ELF-1 (cell line): Measurements from ENCODE around the gene KCNG2.

Source experiments
- DNase-seq: peaks from one replicate; pipeline ENCODE4 v3.0.0-alpha.2; 2016; ENCODE audit warnings: low read depth, low spot score

KCNG2 gene

DNA sequence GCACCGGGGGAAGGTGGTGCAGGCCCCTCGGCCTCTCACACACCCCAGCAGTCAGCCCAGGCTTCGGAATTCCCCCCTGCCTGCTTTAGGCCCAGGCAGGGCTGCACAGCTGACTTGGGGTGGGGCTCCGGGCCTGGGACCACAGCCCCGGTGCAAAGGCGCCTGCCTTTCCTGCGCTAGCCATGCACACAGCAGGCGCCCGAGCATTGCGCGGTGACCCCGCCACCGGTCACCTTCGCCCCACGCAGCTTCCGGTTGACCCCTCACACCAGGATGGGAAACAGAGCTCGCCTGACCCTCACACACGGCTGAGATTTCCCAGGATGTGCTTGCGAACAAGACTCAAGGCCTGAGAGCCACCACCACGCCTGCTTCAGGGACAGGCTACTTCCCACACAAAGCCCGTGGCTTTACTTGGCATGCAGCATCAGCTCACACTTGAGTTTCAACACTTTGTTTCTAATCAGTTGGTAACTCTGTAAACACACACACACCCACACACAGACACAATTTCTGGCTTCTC lies 107.7 kb downstream of the KCNG2 start:
- no peak for DNase-seq

DNA sequence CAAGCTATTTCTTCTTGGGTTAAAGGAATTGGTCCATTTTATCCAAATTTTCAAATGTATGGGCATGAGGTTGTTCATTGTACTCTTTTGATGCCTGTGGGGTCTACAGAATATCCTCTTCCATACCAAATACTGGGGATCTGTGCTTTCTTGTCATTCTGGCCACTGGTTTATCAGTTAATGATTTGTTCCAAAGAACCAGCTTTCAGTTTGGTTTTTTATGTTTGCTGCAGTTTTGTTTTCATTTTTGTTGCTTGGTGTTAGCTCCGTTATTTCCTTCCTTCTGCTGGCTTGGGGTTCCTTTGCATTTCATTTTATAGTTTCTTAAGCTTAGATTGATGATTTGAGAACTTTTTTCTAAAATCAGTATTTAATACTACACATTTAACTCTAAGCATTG lies 108.3 kb downstream of the KCNG2 start:
- DNase-seq, result no peak

DNA sequence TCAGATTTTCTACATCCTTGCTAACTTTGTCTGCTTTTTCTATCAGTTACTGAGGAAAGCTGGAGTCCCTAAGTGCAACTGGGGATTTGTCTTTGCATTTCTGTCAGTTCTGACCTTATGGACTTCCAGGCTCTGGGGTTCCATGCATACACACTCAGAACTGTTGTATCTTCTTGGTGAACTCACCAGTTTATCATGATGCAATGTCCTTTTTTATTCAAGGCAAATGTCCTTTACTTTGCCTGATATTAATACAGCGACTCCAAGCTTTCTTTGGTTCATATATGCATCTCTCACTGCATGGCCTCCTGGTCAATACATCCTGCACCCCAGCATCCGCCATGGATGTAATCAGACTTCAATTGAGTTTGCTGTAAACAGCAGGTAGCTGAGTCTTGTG lies 109.0 kb downstream of the KCNG2 start:
- DNase-seq, result no peak

DNA sequence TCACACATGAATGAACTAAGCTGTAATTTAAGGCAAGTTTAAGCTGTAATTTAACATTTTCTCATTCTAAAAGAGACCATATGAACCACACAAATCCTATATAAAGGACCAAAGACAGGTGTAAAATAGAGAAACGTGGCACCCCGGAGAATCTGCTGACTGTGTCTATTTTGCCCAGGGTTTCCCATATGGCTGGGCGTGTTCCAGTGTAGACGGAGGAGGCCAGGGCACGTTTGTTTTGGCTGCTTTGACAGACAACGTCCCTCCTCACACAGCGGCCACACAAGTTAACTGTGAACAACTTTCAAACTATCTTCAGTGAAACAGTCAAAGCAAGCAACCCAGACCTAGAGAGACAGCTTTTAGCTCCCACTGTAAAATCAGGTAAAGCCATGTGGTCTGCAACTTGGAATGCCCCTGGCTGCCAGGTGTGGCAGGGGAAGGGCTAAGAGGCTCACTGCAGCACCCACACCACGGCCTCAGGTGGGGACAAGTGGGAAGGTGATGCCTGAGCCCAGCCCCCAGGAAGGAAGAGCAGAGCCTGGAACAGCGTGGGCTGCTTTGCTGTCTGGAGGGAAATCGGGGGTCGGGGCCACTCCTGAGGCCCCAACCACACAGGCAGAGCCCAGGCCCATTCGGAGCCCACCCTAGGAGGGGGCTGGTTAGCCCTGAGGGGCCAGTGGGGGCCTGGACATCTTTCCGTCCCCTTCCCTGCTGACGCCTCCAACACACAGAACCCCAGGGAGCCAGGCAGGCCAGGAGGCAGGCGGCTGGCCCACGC lies 113.0 kb downstream of the KCNG2 start:
- no peak for DNase-seq

DNA sequence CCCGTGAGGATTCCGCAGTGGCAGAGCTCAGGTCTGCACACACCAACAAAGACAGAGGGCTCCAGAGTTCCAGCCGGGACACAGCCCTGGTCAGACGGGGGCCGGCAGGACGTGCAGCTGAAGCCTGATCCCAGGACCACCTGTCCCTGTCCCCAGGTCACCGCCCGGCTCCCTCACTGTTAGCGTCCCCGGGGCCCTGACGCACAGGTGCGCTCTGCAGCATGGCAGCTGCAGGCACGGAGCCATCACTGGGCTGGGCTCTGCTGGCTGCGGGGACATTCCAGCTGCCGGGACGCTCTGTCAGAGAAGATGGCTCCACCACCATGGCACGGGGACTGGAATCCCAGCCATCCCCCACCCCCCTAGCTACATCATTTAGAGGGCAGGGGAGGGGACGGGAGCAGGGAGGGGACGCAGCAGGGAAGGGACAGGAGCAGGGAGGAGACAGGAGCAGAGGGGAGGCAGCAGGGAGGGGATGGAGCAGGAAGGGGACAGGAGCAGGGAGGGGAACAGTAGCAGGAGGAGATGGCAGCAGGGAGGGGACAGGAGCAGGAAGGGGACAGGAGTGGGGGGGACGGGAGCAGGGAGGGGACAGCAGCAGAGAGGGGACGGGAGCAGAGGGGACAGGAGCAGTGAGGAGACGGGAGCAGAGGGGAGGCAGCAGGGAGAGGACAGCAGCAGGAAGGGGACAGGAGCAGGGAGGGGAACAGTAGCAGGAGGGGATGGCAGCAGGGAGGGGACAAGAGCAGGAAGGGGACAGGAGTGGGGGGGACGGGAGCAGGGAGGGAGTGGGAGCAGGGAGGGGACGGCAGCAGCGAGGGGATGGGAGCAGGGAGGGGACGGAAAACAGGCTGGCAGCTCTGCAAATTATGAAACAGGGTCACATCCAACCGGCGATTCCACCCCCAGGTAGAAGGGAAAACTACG lies 113.9 kb downstream of the KCNG2 start:
- peak; percentile 53 for DNase-seq

DNA sequence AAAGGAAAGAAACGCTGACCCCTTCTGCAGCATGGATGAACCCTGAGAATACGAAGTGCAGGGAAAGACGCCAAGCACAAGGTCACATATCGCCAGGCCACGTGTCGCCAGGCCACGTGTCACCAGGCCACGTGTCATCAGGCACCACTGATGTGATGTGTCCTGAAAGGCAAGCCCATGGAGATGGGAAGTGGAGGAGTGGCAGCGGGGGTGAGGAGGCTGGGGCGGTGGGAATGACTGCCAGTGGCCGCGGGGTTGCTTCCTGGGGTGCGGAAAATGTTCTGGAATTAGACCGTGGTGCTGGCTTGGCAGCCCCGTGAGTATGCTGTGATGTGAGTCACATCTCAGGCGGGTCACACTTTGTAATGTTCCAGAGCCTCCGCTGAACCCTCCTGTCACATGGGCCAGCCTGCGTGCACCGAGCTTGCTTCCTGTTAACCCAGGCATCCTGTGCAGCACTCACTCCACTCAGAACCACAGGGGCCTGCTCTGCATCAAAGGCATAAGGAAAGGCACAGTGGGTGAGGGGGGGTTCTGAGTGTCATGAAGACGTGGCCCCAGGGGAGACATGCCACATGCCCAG lies 114.8 kb downstream of the KCNG2 start:
- DNase-seq, result no peak

DNA sequence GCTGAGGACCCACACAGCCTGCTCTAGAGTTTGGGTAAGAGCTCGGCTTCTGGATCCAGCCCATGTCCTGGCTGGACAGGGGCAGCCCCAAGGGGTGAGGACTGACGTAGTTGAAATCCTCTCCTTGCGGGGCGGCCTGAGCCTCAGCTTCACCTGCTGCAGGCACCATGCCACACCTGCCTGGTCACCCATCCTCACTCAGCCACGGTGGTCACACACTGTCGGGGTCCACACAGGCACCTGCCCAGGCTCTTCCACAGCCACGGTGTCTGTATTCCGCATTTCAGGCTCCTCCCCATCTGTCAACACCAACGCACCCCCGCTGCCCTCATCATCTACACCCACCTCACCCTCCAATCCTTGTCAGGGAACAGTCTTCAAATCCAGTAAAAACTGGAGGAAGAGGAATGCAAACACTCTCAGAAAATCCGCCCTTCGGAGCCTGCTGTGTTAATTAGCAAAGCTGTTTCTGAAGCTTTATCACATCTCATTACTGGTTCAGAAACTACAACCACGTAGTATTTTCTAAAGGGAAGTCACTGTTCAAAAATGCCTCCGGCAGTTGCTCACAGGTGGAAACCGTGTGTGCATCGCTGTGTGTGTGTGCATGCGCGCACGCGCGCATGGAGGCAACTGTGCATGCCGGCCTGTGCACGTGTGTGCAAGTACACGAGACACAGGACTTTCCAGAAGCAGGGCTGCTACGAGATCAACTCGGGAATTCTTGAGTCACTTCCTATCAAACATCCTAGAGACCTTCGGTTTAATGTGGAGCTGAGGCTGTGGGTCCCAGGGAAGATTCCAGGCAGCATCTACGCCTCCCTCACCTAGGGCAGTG lies 115.5 kb downstream of the KCNG2 start:
- no peak for DNase-seq

DNA sequence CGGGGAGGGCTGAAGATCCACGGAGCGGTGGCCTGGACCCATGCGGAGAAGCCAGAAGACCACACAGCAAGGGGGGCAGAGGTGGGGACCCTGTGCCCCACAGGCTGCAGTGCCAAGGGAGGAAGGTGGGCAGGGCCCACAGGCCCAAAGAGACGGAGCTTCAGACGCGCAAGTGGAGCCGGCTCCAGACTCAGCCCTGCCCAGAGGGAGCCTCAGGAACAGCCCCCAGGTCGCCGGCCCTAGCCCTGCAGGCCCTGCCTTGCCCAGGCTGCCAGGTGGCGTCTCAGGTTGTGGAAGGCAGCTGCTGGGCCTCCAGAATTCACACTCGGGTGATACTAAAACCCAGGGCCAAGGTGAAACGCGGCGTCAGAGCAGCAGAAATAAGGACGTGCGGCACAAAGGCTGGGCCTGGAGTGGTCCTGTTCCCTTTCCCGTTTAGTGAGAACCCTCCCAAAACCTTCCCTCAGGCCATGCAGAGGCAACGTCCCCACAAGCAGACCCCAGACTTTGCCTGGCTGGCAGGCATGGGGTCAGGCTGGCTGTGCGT lies 116.9 kb downstream of the KCNG2 start:
- no peak for DNase-seq

DNA sequence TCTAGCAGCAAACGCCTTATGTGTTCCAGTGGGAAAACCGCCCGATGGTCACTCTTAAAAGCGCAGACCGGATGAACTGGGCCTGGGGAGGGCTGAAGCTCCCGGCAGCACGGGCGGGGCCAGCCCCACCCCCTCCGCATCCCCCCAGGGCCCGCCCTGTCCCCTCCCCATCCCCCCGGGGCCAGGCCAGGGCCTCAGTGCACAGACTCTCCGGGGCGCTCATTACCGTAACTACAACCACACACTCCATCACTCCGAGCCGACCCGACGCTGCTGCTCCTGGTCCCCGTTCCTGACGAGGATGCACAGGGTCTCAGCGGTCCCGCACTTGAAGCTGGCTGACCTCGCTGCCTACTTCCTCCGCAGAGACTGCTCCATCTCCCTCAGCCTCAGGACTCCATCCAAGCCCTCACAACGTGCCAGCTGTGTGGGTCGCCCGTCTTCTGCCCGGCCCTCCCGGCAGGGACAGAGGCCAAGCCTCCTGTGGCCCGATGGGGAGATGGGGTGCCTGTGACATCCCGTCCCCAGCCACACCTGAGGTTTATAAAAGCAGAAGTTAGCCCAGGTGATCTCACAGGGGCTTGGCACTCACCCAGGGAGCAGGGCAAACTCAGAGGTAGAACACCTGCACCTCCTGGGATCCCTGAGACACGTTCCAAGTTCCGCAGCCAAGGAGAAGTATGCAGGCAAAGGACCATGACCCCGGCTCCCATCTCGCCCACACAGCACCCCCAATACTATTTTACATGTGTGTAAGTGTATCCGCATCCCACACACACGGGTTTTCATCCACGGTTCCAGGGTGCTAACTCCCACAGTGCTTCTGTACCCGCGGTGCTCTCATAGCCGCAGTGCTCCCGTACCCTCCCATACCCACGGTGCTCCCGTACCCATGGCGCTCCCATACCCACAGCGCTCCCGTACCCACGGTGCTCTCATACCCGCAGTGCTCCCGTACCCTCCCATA lies 117.7 kb downstream of the KCNG2 start:
- DNase-seq, result no peak

DNA sequence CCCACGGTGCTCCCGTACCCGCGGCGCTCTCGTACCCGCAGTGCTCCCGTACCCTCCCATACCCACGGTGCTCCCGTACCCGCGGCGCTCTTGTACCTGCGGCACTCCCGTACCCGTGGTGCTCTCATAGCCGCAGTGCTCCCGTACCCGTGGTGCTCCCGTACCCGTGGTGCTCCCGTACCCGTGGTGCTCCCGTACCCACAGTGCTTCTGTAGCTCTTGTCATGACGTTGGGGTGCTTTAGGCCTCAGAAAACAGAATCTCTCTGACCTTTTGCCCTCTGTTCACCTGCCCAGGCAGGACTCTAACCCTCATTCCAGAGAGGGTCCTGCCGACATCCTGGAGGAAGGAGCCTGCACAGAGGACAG lies 118.4 kb downstream of the KCNG2 start:
- no peak for DNase-seq

DNA sequence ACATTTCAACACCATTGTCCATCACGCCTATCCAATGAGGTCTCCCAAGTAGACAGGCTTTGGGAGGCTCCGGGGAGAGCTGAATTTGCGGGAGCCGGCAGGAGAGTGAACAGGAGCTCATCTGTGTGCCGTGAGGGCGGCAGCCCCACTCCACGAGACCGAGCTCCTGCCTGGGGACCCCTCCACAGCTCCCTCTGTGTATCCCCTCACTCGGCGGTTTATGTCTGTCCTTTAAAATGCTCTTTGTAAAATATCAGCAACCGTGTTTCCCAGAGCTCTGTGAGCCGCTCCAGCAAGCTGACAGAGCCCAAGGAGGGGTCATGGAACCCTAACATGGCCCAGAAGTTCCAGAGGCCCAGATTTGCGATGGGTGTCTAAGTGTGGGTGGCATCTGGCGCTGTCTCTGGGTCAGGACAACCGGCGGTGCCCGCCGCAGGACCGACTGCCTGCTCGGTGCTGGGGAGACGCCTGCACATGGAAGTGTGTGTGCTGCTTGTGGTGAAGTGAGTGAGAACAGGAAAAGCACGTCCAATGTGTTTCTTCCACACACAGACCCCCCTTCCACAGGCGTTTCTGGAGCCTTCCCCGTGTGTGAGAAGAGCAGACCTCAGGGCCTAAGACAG lies 118.9 kb downstream of the KCNG2 start:
- no peak for DNase-seq

DNA sequence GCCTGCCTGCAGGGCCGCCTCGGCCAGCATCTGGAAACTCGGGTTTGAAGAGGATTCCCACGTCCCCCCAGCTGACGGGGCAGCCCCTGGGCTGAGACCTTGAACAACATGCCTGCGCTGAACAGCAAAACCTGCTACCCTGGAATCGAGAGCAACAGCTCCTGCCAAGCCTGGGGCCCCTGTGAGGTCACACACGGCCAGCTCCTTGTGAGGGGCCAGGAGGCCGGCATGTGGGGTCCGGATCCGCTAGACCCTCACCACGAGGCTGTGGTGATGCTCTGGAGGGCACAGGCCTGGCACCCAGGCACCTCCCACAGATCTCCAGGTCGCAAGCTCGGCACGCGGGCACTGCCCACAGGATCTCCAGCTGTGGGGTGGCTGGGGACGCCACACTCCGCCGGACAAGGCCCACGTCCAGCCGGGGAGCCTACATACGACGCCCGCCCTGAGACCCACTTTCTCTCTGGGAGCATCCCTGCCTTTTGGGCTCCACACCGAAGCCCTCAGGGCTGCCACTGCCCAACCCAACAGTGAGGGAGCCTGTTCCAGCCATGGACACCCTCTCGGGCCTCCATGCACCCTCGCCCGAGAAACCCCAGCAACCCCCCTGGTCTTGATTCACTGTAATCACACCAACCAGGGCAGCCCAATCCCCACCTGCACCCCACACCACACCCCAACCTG lies 119.6 kb downstream of the KCNG2 start:
- no peak for DNase-seq

DNA sequence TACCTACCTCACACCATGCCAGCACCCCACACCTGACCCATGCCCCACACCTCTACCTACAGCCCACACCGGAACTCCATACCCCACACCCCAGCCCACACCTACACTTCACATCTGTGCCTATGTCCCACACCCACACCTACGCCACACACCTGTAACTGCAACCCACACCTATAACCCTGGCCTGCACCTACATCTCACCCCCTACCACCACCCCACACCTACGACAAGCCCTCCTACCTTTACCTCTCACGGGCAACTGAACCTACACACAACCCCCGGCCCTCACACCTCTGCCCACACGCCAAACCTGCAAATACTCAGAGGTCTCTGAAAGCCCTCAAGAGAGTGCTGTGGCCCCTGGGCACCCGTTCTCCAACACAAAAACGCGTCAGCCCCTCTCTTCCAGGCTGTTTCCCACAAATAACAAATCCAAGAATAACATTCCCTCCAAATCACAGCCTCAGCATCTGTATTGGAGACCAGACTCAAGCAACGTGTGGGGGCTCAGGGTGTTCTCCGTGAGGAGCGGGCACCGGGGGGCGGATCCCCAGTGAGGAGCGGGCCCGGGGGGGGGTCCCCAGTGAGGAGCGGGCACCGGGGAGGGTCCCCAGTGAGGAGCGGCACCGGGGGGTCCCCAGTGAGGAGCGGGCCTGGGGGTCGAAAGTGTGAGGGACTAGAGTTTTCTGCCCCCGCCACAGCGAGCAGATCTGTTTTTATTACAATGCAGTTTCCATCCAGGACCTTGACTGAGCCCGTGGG lies 120.3 kb downstream of the KCNG2 start:
- no peak for DNase-seq

DNA sequence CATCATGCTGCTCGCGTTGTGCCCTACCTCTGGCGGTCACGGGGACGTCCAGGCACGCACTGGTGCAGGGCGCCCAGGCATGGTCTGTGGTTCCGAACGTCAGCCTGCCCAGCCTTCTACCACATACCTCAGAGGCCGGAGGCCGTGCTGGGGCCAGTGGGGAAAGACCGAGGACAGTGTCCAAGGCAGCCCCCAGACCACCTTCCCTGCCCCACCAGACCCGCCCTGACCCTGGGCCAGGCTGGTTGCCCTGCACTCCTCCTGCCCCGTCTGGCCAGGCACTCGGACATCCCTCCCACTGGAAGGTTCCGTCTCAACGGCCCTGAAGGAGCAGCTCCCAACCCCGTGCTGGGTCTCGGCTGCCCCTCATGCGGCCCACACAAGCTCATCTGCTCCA lies 120.9 kb downstream of the KCNG2 start:
- DNase-seq, result no peak

DNA sequence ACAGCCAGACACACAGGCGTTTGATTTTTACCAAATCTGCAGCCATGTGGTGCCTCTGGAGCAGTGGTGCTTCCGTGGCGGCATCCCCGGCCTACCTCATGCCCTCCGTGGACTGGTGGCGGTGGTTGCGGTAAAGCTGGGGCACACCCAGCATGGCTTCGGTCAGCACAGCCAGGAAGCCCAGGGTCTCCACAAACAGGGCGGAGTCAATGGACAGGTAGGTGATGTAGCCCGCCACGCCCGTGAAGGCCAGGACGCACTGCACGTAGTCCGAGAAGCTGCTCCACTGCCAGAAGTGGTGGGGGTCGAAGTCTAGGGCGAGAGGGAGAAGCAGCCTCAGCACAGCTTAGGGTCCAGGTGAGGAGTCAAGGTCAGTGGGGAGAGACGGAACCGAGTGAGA lies 121.4 kb downstream of the KCNG2 start:
- DNase-seq, result no peak

DNA sequence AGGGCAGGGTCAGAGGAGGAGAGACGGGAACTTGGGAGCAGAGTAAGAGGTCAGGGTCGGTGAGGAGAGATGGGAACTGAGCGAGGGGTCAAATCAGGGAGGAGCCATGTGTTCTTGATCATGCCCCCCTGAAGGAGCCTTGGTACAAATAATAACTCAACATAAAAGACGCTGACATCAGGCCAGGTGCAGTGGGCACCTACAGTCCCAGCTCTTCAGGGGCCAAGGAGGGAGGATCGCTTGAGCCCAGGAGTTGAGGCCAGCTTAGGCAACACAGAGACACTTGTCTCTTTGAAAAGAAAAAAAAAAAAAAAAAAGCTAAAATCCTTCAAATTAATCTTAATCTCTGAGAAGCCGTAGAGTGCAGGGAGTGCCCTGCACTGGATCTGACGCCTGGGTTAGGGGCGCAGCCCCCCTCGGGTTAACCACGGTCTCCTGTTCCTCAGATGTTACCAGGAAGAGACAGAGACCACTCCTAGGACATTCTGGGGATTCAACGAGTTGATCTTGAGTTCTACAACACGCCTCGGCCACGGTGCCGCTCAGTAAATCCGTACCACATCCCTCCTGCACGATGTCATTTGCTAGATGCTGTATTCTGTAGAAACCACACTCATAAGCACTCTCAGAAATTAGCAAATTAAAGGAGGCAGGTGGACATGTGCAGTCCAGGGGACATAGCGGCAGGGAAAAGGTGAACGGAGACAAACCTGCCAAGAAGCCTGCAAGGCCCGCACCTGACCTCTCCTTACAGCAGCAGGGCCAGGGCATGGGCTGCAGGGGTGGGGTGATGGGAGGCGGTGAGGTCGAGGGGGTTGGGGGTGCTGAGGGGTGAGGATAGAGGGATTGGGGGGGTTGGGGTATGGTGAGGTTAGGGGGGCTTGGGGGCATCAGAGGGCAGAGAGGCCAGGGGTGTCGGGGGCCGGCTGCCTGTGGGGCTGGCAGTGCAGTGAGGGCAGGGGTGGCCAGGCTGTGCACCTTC lies 124.5 kb downstream of the KCNG2 start:
- no peak for DNase-seq

DNA sequence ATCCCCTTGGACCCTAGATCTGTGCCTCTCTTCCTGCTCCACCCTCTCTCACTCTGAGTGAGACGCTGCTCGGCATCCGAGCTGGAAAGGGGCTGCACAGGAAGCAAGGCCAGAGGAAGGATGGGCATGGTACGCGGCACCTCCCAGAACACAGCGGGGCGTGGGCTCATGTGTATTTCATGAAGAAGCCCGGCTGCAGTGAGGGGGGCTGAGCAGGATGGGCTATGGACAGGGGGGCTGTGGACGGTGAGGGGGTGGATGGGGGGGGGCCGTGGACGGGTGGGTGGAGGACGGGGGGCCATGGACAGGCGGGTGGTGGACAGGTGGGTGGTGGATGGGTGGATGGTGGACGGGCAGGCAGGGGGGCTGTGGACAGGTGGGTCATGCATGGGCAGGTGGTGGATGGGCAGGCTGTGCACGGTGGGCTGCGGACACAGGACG lies 125.3 kb downstream of the KCNG2 start:
- DNase-seq, result no peak
